H1 (cell line): Measurements from ENCODE around the gene GPR61. TPM values are rescaled to one million over a fixed set of nuclear protein-coding genes. Genes with fewer than 3 reads are reported as not detected.
A peak's percentile ranks its signal among the peaks of the same experiment; 100 is the strongest.

ENCODE experiments used
- CTCF ChIA-PET: fragments of 300-600 bp; sonication (Branson Sonifier 250); formaldehyde crosslinking; loops from one replicate; lab custom pipeline; 2021; ENCODE audit not compliant: partially characterized antibody; lab: Charles Lee
- POLR2A ChIA-PET: fragments of 300-600 bp; sonication (Branson Sonifier 250); formaldehyde crosslinking; loops from one replicate; lab custom pipeline; 2021; ENCODE audit warnings: inconsistent platforms; ENCODE audit not compliant: partially characterized antibody; lab: Charles Lee
- DNase-seq, 2 experiments: peaks; one replicate each; pipeline versions ENCODE4 v3.0.0 to v3.0.0-alpha.2; 2010 to 2022; ENCODE audit warnings: low spot score in 2 of 2, low read depth in 1 of 2, mixed read lengths in 1 of 2
- FAIRE-seq: peaks from 2 replicates; lab custom pipeline; 2011; peaks lifted over from hg19 to GRCh38; lab: Jason Lieb, UNC
- H2AFZ ChIP-seq: 2 replicates; pipeline ENCODE4 v1.8.1; 2012; ENCODE audit warnings: low read length, inconsistent platforms
- H2AK5ac ChIP-seq: 2 replicates; pipeline ENCODE4 v1.6.1; 2013; ENCODE audit warnings: low read depth, low read length
- H2BK120ac ChIP-seq: replicated peaks from 2 replicates; pipeline ENCODE3; 2013; ENCODE audit warnings: low read depth, low read length, inconsistent platforms
- H2BK12ac ChIP-seq: 2 replicates; pipeline ENCODE4 v1.6.1; 2013; ENCODE audit warnings: low read depth, low read length
- H2BK15ac ChIP-seq: 2 replicates; pipeline ENCODE4 v1.6.1; 2013; ENCODE audit warnings: low read length
- H2BK20ac ChIP-seq: 2 replicates; pipeline ENCODE4 v1.6.1; 2013; ENCODE audit warnings: low read length
- H2BK5ac ChIP-seq: 2 replicates; pipeline ENCODE4 v1.6.1; 2013; ENCODE audit warnings: low read depth, low read length
- H3K14ac ChIP-seq: 2 replicates; pipeline ENCODE4 v1.6.1; 2013; ENCODE audit warnings: inconsistent platforms; ENCODE audit not compliant: insufficient read length
- H3K18ac ChIP-seq: 2 replicates; pipeline ENCODE4 v1.6.1; 2013; ENCODE audit warnings: low read length; ENCODE audit errors: extremely low read depth
- H3K23ac ChIP-seq: 2 replicates; pipeline ENCODE4 v1.6.1; 2013; ENCODE audit warnings: inconsistent platforms; ENCODE audit not compliant: insufficient read length
- H3K23me2 ChIP-seq: 2 replicates; pipeline ENCODE4 v1.6.1; 2013; ENCODE audit warnings: low read depth, low read length
- H3K27ac ChIP-seq: 2 replicates; pipeline ENCODE4 v1.6.1; 2011; ENCODE audit warnings: low read depth, low read length, inconsistent platforms
- H3K27me3 ChIP-seq, 4 experiments: replicated peaks in 1 of 4; 1 replicate in 1 of 4; 2 replicates in 3 of 4; pipeline versions ENCODE4 v1.6.1 to v1.8.1; 2011 to 2013; ENCODE audit warnings: low read length in 3 of 4, mild to moderate bottlenecking in 3 of 4, inconsistent platforms in 2 of 4, mixed read lengths in 2 of 4, moderate library complexity in 1 of 4; ENCODE audit not compliant: control insufficient read depth in 3 of 4, insufficient read depth in 3 of 4; ENCODE audit errors: extremely low read depth in 1 of 4
- H3K36me3 ChIP-seq, 4 experiments: 2 replicates each; pipeline versions ENCODE4 v1.6.1 to v1.8.1; 2011 to 2013; ENCODE audit warnings: mild to moderate bottlenecking in 4 of 4, low read length in 3 of 4, moderate library complexity in 2 of 4, control low read depth in 1 of 4, inconsistent platforms in 1 of 4; ENCODE audit not compliant: insufficient read depth in 4 of 4, control insufficient read depth in 2 of 4
- H3K4ac ChIP-seq: replicated peaks from 2 replicates; pipeline ENCODE3; 2013; ENCODE audit warnings: low read length, low read depth, mixed read lengths, inconsistent platforms; ENCODE audit not compliant: insufficient read length
- H3K4me1 ChIP-seq, 4 experiments: replicated peaks in 1 of 4; 1 replicate in 1 of 4; 2 replicates in 3 of 4; pipeline versions ENCODE4 v1.6.1 to v1.8.1; 2011 to 2013; ENCODE audit warnings: low read length in 3 of 4, inconsistent platforms in 2 of 4, mixed read lengths in 1 of 4; ENCODE audit not compliant: insufficient read depth in 4 of 4, control insufficient read depth in 3 of 4
- H3K4me2 ChIP-seq, 2 experiments: 2 replicates each; pipeline versions ENCODE4 v1.6.1 to v1.8.1; 2011 to 2013; ENCODE audit warnings: low read depth in 2 of 2, low read length in 2 of 2, control low read depth in 1 of 2, inconsistent platforms in 1 of 2, mild to moderate bottlenecking in 1 of 2; ENCODE audit not compliant: insufficient read depth in 1 of 2
- H3K4me3 ChIP-seq, 4 experiments: fragments of 200-600, 300-600 bp in 1 of 4; sonication (generic), shearing (Covaris generic), sonication (Bioruptor Twin) in 1 of 4; 2 replicates each; pipeline versions ENCODE4 v1.5.1 to v1.8.1; 2011 to 2016; ENCODE audit warnings: low read length in 4 of 4, low read depth in 3 of 4, control low read depth in 2 of 4, inconsistent platforms in 2 of 4, mild to moderate bottlenecking in 2 of 4, mixed read lengths in 1 of 4, moderate library complexity in 1 of 4; ENCODE audit not compliant: insufficient read depth in 2 of 4; ENCODE audit errors: extremely low read depth in 1 of 4
- H3K56ac ChIP-seq: replicated peaks from 2 replicates; pipeline ENCODE3; 2013; ENCODE audit warnings: low read depth, mild to moderate bottlenecking, mixed read lengths, low read length, inconsistent platforms; ENCODE audit not compliant: insufficient read length
- H3K79me1 ChIP-seq: 2 replicates; pipeline ENCODE4 v1.6.1; 2013; ENCODE audit warnings: low read depth, low read length, control low read depth
- H3K79me2 ChIP-seq, 2 experiments: 2 replicates each; pipeline versions ENCODE4 v1.6.1 to v1.8.1; 2012 to 2013; ENCODE audit warnings: low read length in 2 of 2, mild to moderate bottlenecking in 2 of 2, inconsistent platforms in 1 of 2; ENCODE audit not compliant: insufficient read depth in 2 of 2, control insufficient read depth in 1 of 2
- H3K9ac ChIP-seq, 4 experiments: replicated peaks in 1 of 4; 1 replicate in 1 of 4; 2 replicates in 3 of 4; pipeline versions ENCODE4 v1.6.1 to v1.8.1; 2011 to 2013; ENCODE audit warnings: low read depth in 3 of 4, low read length in 3 of 4, control low read depth in 2 of 4, mild to moderate bottlenecking in 2 of 4, moderate library complexity in 2 of 4, inconsistent platforms in 1 of 4; ENCODE audit errors: extremely low read depth in 1 of 4
- H3K9me3 ChIP-seq, 2 experiments: 2 replicates each; pipeline versions ENCODE4 v1.6.1 to v1.8.1; 2012 to 2013; ENCODE audit warnings: mild to moderate bottlenecking in 2 of 2, moderate library complexity in 2 of 2, control low read depth in 1 of 2, inconsistent platforms in 1 of 2, low read depth in 1 of 2, low read length in 1 of 2, mixed read lengths in 1 of 2; ENCODE audit not compliant: insufficient read depth in 2 of 2
- H4K20me1 ChIP-seq, 2 experiments: replicated peaks in 1 of 2; 2 replicates each; pipeline versions ENCODE3 to v1.8.1; 2011 to 2013; ENCODE audit warnings: inconsistent platforms in 2 of 2, low read length in 2 of 2, mild to moderate bottlenecking in 1 of 2; ENCODE audit not compliant: insufficient read depth in 2 of 2, control insufficient read depth in 1 of 2
- H4K5ac ChIP-seq: 2 replicates; pipeline ENCODE4 v1.6.1; 2013; ENCODE audit warnings: low read length, low read depth, mixed read lengths, inconsistent platforms; ENCODE audit not compliant: insufficient read length
- H4K8ac ChIP-seq: 2 replicates; pipeline ENCODE4 v1.8.0; 2013; ENCODE audit warnings: mild to moderate bottlenecking, moderate library complexity, low read length, inconsistent platforms; ENCODE audit not compliant: insufficient read depth; ENCODE audit errors: extremely low read depth
- H4K91ac ChIP-seq: replicated peaks from 2 replicates; pipeline ENCODE3; 2013; ENCODE audit warnings: low read length, mixed read lengths, inconsistent platforms; ENCODE audit not compliant: insufficient read length
- MAFK ChIP-seq: IDR thresholded peaks from 2 replicates; pipeline ENCODE4 v1.6.1; 2012; ENCODE audit warnings: low read depth, mild to moderate bottlenecking, improper control_type of control experiment, low read length
- ZNF274 ChIP-seq: IDR thresholded peaks from 2 replicates; pipeline ENCODE4 v1.7.0; 2012; ENCODE audit warnings: low read length, borderline replicate concordance; ENCODE audit errors: extremely low read depth
- WGBS, 2 experiments: shearing (Covaris generic) in 1 of 2; methylation state at CpG; one replicate each; pipeline versions ENCODE4 v1.1.6 to v1.1.7; 2013 to 2015; ENCODE audit warnings: low lambda C conversion rate in 2 of 2, mixed read lengths in 2 of 2, inconsistent platforms in 1 of 2, low coverage in 1 of 2, missing lambda C conversion rate in 1 of 2; ENCODE audit not compliant: insufficient replicate concordance in 2 of 2, insufficient coverage in 1 of 2, insufficient read length in 1 of 2; ENCODE audit errors: extremely low coverage in 1 of 2, missing lambda C conversion rate in 1 of 2; 5-methylcytosine and 5-hydroxymethylcytosine counted together
- polyA plus RNA-seq, 7 experiments: library from polyadenylated mRNA; depleted of rRNA in 3 of 7; stranded (reverse) in 5 of 7; unstranded in 2 of 7; fragments of >200 nt in 5 of 7; fragments of 200-250 nt in 2 of 7; gene quantifications; 1 replicate in 5 of 7; 2 replicates in 1 of 7; 4 replicates in 1 of 7; pipeline versions ENCODE4 v1.2.1 to v1.2.3, GENCODE V29; 2011 to 2013; ENCODE audit warnings: missing spikeins in 2 of 7, mixed read lengths in 2 of 7
- total RNA-seq: library from RNA; stranded (reverse); fragmentation: NEBNext Ultra II Directional; extraction: Animal tissue kit (Norgen Biotek cat#: 25700); gene quantifications from 2 replicates; pipeline ENCODE4 v1.2.1, GENCODE V29; 2021

GPR61 gene
- total and polyA plus RNA-seq, 2 of the 8 experiments (the other 6 are each of a cell fraction or from before 2014, with no cell fraction given), result 0.41 to 0.53 TPM

DNA sequence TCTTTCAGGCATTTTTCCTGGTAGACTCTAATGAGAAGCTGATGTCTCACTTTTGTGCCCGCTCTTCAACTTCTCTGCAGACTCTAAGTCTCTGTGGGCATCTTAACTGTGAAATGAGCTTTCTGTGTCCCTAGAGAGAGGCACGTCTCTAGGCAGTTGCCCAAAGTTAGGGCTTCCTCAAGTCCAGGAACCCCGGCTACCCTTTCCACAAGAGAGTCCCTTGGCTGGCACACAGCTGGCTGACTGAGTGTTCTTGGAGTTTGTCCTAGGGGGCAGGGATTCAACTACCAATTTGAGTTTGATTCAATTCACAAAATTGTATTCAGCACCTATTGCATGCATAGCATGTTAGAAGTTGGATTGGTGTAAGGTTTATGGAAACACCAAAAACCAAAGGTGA lies 1.4 kb downstream of the GPR61 start:
- TF ChIP-seq MAFK, result no peak
- no peak for TF ChIP-seq ZNF274
- Histone ChIP-seq H3K4me3 (no peak overlapping the region), H3K27ac (no peak overlapping the region), H2BK12ac (no peak overlapping the region), H4K20me1 (no peaks in the 10 kb centered on the region), H3K9me3 (no peaks in the 10 kb centered on the region), H2BK15ac (no peak overlapping the region), H2AFZ (no peak overlapping the region), H2BK5ac (no peak overlapping the region), H4K5ac (no peak overlapping the region), H3K27me3 (peaks cover 0 to 2% (median 0%) of the 10 kb centered on the region in 4 experiments; a peak in 1 of 7 replicates), H3K79me1 (no peaks in the 10 kb centered on the region; the same call in 1 of the 2 replicates), H3K18ac (no peak overlapping the region), H2BK120ac (no peak overlapping the region), H3K36me3 (no peaks in the 10 kb centered on the region), H2BK20ac (no peak overlapping the region), H3K4me2 (no peak overlapping the region), H3K4me1 (peaks cover 0 to 3% (median 1%) of the 10 kb centered on the region in 4 experiments; a peak in 2 of 7 replicates), H3K23ac (no peak overlapping the region), H4K8ac (no peak overlapping the region), H3K79me2 (no peaks in the 10 kb centered on the region), H2AK5ac (no peak overlapping the region), H4K91ac (no peak overlapping the region), H3K14ac (no peak overlapping the region), H3K9ac (no peak overlapping the region), H3K56ac (no peak overlapping the region), H3K4ac (no peak overlapping the region), H3K23me2 (no peaks in the 10 kb centered on the region; the same call in 1 of the 2 replicates)
- 72% methylated on average over 3 of the region's 3 CpGs; no CpG with 5 or more reads in 1 of the 2 experiments for WGBS, 2 experiments
- FAIRE-seq, result no peak
- CTCF ChIA-PET, result interaction anchor here (0.8 to 26.3 kb wide), 5 partner anchors 7 to 99 kb away, joined by 3 to 1755 read pairs (median 14); partner anchors contain the start of genes AMIGO1, ATXN7L2 and CYB561D1
- peak in 1 of 2 experiments; percentile 14 for DNase-seq
- POLR2A ChIA-PET, result interaction anchor here (1.0 to 1.6 kb wide), 3 partner anchors 8 to 47 kb away, joined by 3 to 6 read pairs (median 4); partner anchors contain the start of gene CYB561D1
